Measurements from ENCODE around the gene RAG2. TPM values are rescaled to one million over a fixed set of nuclear protein-coding genes. Genes with fewer than 3 reads are reported as not detected.

Gene RAG2
- total RNA-seq, 3 donors from 2014 or later: not detected

- no peak for ATAC-seq
- no peak for TF ChIP-seq CTCF (IDR thresholded peaks at IDR 0.05)
- H3K4me3 ChIP-seq: no peak overlapping the region
Observed at GRCh38 chr11:36596880-36597279, 1.2 kb downstream of the RAG2 start.

GRCh38 chr11:36594316-36594989 lies 3.6 kb downstream of the RAG2 start, which contains the start of gene IFTAP:
IFTAP (plus strand) TSS chr11:36594502; CDS start chr11:36610104, 15,602 bp downstream.
- no peak for TF ChIP-seq CTCF (IDR thresholded peaks at IDR 0.05)
- Histone ChIP-seq H3K4me3 (no peak within 1 kb of the TSS), H3K4me1 (ENCODE audit: low read depth) (no peaks in the 10 kb centered on the region), H3K9me3 (no peaks in the 10 kb centered on the region), H3K36me3 (ENCODE audit: low read depth) (no peaks in the 10 kb centered on the region)
- intact Hi-C loops (cut with DNase I, micrococcal nuclease): no loop called here
- peak; percentile 47 to 63 (median 61) for DNase-seq
- peak; percentile 100 for ATAC-seq

More at GRCh38 chr11:36596880-36597279, 1.2 kb downstream of the RAG2 start:
- DNase-seq: no peak
- no peaks in the 10 kb centered on the region for H3K36me3 ChIP-seq (ENCODE audit: low read depth)
- H3K4me1 ChIP-seq (ENCODE audit: low read depth): no peaks in the 10 kb centered on the region
- no peaks in the 10 kb centered on the region for H3K9me3 ChIP-seq
- intact Hi-C loops (cut with DNase I, micrococcal nuclease): no loop called here

- Histone ChIP-seq H3K36me3 (ENCODE audit: low read depth) (no peaks in the 10 kb centered on the region), H3K4me1 (ENCODE audit: low read depth) (no peaks in the 10 kb centered on the region), H3K4me3 (no peak overlapping the region), H3K9me3 (no peaks in the 10 kb centered on the region)
- TF ChIP-seq CTCF (IDR thresholded peaks at IDR 0.05): no peak
- intact Hi-C loops (cut with DNase I, micrococcal nuclease): no loop called here
- ATAC-seq (no peak), DNase-seq (no peak)
Observed at GRCh38 chr11:36591433-36591832, 6.6 kb downstream of the RAG2 start.

GRCh38 chr11:36590513-36590912 lies 7.5 kb downstream of the RAG2 start:
- DNase-seq: no peak
- Histone ChIP-seq H3K9me3 (no peaks in the 10 kb centered on the region), H3K36me3 (ENCODE audit: low read depth) (no peaks in the 10 kb centered on the region), H3K4me1 (ENCODE audit: low read depth) (no peaks in the 10 kb centered on the region), H3K4me3 (no peak overlapping the region)
- no peak for ATAC-seq
- TF ChIP-seq CTCF (IDR thresholded peaks at IDR 0.05): no peak
- intact Hi-C loops (cut with DNase I, micrococcal nuclease): no loop called here

GRCh38 chr11:36588099-36588498 lies 9.9 kb downstream of the RAG2 start:
- H3K4me3 ChIP-seq: no peak overlapping the region
- H3K9me3 ChIP-seq: no peaks in the 10 kb centered on the region
- DNase-seq (no peak), ATAC-seq (no peak)
- no peak for TF ChIP-seq CTCF (IDR thresholded peaks at IDR 0.05)
- H3K4me1 ChIP-seq (ENCODE audit: low read depth): no peaks in the 10 kb centered on the region
- intact Hi-C loops (cut with DNase I, micrococcal nuclease): no loop called here
- H3K36me3 ChIP-seq (ENCODE audit: low read depth): no peaks in the 10 kb centered on the region
